Stomach (tissue), 9 donors: ENCODE measurements around the gene PLD5. TPM values are rescaled to one million over a fixed set of nuclear protein-coding genes. Genes with fewer than 3 reads are reported as not detected.

Experiments
- DNase-seq, 2 donors: peaks; one replicate each; pipeline versions ENCODE4 v3.0.0 to v3.0.0-alpha.2; 2013 to 2019
- H3K27ac ChIP-seq, 5 donors: fragments of 200-600 bp in 4 of 5; sonication (generic) in 4 of 5; one replicate each; pipeline ENCODE4 v1.5.1; 2013 to 2019; ENCODE audit warnings: mild to moderate bottlenecking in 1 of 5, moderate library complexity in 1 of 5
- H3K27me3 ChIP-seq, 3 donors: fragments of 200-600 bp; sonication (generic); one replicate each; pipeline ENCODE4 v1.5.1; 2017 to 2019; ENCODE audit warnings: mixed run types in 1 of 3
- H3K36me3 ChIP-seq, 4 donors: fragments of 200-600 bp; sonication (generic); 1 replicate in 3 of 4; 2 replicates in 1 of 4; pipeline ENCODE4 v1.5.1; 2016 to 2019
- H3K4me1 ChIP-seq, 4 donors: fragments of 200-600 bp; sonication (generic); one replicate each; pipeline ENCODE4 v1.5.1; 2016 to 2019
- H3K4me3 ChIP-seq, 4 donors: fragments of 200-600 bp; sonication (generic) in 3 of 4; one replicate each; pipeline ENCODE4 v1.5.1; 2016 to 2019; ENCODE audit warnings: mild to moderate bottlenecking in 1 of 4
- H3K9me3 ChIP-seq, 4 donors: fragments of 200-600 bp; sonication (generic); one replicate each; pipeline ENCODE4 v1.5.1; 2016 to 2019
- CTCF ChIP-seq, 7 experiments: fragments of 450-650 bp in 4 of 7; fragments of 200-600 bp in 3 of 7; sonication (generic) in 3 of 7; IDR thresholded peaks; one replicate each; pipeline ENCODE4 v1.5.1; 2016 to 2019; ENCODE audit warnings: antibody characterized with exemption in 7 of 7, control low read depth in 2 of 7, mild to moderate bottlenecking in 1 of 7
- EP300 ChIP-seq: sonication (generic); formaldehyde crosslinking; IDR thresholded peaks from one replicate; pipeline ENCODE4 v1.6.1; 2017; ENCODE audit warnings: antibody characterized with exemption
- POLR2A ChIP-seq, 4 donors: fragments of 450-650 bp; IDR thresholded peaks; one replicate each; pipeline ENCODE4 v1.6.1; 2016; ENCODE audit warnings: antibody characterized with exemption in 4 of 4, control low read depth in 2 of 4, mild to moderate bottlenecking in 1 of 4, moderate library complexity in 1 of 4
- POLR2AphosphoS5 ChIP-seq, 3 donors: sonication (generic); formaldehyde crosslinking; IDR thresholded peaks; one replicate each; pipeline ENCODE4 v1.6.1; 2016; ENCODE audit warnings: antibody characterized with exemption in 3 of 3
- WGBS, 5 donors: extraction: QIAGEN DNeasy Blood & Tissue Kit in 3 of 5; methylation state at CpG; one replicate each; pipeline versions ENCODE4 v1.1.5 to v1.1.7; 2013 to 2018; 5-methylcytosine and 5-hydroxymethylcytosine counted together
- intact Hi-C: fragments of 100-400 bp; cut with DNase I; formaldehyde crosslinking; loops from one replicate; pipeline ENCODE4 v1.15.1; 2023; ENCODE audit warnings: low total_unique reads
- polyA plus RNA-seq, 3 donors: library from polyadenylated mRNA; stranded (reverse); fragments of 200-250 nt; gene quantifications; one replicate each; pipeline ENCODE4 v1.2.3, GENCODE V29; 2013
- total RNA-seq, 5 donors: library from RNA; depleted of rRNA; stranded (reverse); fragments of >200 nt; gene quantifications; one replicate each; pipeline versions ENCODE4 v1.1.0 to v1.2.3, GENCODE V29; 2014 to 2016
- donor health status: healthy with polysubstance abuse.
- donor health status: Bipolar disorder and iron deficiency.
- donor health status: healthy.

The PLD5 gene
- total and polyA plus RNA-seq, 8 donors = under 0.01 to 0.72 (median 0.23) TPM; not detected in 4

DNA sequence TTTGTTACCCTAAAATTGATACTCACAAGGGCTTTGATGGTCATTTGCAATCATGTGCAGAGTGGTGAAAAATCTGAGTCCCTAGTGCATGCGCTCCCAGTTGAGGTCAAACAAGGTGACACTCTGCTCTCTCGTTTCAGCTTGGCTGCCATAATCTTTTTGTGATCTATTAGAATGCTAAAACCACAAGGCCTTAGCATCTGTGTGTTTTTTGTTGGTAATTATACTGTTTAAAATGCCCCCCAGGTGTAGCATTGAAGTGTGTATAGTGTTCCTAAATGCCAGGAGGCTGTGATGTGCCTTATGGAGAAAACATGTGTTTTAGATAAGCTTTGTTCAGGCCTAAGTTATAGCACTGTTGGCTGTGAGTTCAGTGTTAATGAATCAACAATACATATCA is 89.3 kb downstream of the PLD5 start:
- Histone ChIP-seq H3K4me3 (no peak overlapping the region), H3K36me3 (no peaks in the 10 kb centered on the region), H3K4me1 (no peaks in the 10 kb centered on the region), H3K9me3 (peaks cover 0 to 7% (median 3%) of the 10 kb centered on the region in 4 donors), H3K27ac (no peak overlapping the region), H3K27me3 (no peaks in the 10 kb centered on the region)
- DNase-seq = no peak
- no peak for TF ChIP-seq CTCF (IDR thresholded peaks at IDR 0.05)
- TF ChIP-seq EP300 = no peak
- TF ChIP-seq POLR2AphosphoS5 (IDR thresholded peaks at IDR 0.05) = no peak
- TF ChIP-seq POLR2A (IDR thresholded peaks at IDR 0.05) = no peak
- intact Hi-C loops = no loop called here
- 62 to 71% (median 67%) methylated on average over 2 of the region's 2 CpGs for WGBS, 5 donors

DNA sequence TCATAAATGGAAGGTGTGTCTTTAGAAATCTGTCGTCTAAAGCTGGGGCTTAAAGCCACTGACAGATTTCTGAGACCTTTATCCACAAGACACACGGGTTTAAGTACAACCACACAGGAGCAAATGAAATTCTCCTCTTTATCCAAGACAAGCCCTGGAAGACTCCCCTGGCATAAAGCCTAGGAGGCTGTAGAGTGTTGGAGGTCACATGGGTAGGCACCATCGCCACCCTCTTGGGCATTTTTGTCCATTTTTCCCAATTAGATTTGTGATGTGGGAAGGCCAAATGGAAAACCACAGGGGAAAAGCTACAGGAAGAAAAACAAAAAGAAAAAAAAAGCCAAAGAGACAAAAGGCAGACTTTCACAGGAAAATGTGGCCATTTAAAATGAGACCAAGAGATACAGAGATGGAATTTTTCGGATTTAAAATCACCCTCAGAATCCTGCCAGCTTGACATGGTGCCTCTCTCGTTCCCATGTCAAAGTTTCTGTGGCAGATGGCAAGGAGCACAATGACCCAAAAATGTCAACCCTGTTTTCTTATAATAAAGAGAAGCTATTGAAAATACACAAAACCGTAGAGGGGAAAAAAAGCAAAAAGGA is 91.9 kb downstream of the PLD5 start:
- intact Hi-C loops = no loop called here
- DNase-seq = no peak
- 57 to 70% (median 67%) methylated on average over 6 of the region's 6 CpGs for WGBS, 5 donors

DNA sequence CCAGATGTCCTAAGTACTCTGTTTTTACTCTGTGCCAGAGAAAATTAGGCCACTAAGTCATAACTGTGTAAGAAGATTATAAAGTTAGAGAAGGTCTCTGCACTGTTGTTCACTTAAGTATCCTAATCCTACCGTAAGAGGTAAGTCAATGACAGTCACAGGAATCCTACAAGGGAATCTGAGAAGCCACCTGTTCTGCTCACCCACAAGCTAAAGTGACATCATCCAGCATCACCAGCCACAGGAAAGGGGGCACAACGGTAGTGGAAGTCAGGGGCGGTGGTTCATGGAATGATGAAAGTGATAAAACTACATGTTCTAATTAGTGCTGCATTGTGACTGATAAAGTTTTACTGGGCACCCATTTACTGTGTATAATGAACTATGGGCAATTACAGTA is 92.7 kb downstream of the PLD5 start:
- peaks cover 0 to 9% (median 4%) of the 10 kb centered on the region in 4 donors for H3K9me3 ChIP-seq
- WGBS, 5 donors = 88 to 97% (median 91%) methylated on average over 3 of the region's 3 CpGs
- no peak overlapping the region for H3K27ac ChIP-seq
- no peak overlapping the region for H3K4me3 ChIP-seq
- no peaks in the 10 kb centered on the region for H3K4me1 ChIP-seq
- no peaks in the 10 kb centered on the region for H3K27me3 ChIP-seq
- H3K36me3 ChIP-seq = no peaks in the 10 kb centered on the region
- TF ChIP-seq CTCF (IDR thresholded peaks at IDR 0.05) (no peak), POLR2AphosphoS5 (IDR thresholded peaks at IDR 0.05) (no peak), EP300 (no peak), POLR2A (IDR thresholded peaks at IDR 0.05) (no peak)
- intact Hi-C loops = no loop called here
- DNase-seq = no peak

More for the DNA sequence above, 91.9 kb downstream of the PLD5 start:
- no peak overlapping the region for H3K27ac ChIP-seq
- no peaks in the 10 kb centered on the region for H3K4me1 ChIP-seq
- H3K4me3 ChIP-seq = no peak overlapping the region
- peaks cover 0 to 9% (median 4%) of the 10 kb centered on the region in 4 donors for H3K9me3 ChIP-seq
- no peaks in the 10 kb centered on the region for H3K36me3 ChIP-seq
- H3K27me3 ChIP-seq = no peaks in the 10 kb centered on the region
- TF ChIP-seq CTCF (IDR thresholded peaks at IDR 0.05) (no peak), POLR2AphosphoS5 (IDR thresholded peaks at IDR 0.05) (no peak)

- H3K27me3 ChIP-seq = no peaks in the 10 kb centered on the region
- no peaks in the 10 kb centered on the region for H3K36me3 ChIP-seq
- intact Hi-C loops = no loop called here
- H3K4me1 ChIP-seq = no peaks in the 10 kb centered on the region
- DNase-seq = no peak
- H3K27ac ChIP-seq = no peak overlapping the region
- peaks cover 0 to 9% (median 4%) of the 10 kb centered on the region in 4 donors for H3K9me3 ChIP-seq
- TF ChIP-seq POLR2A (IDR thresholded peaks at IDR 0.05) = no peak
- no peak for TF ChIP-seq CTCF (IDR thresholded peaks at IDR 0.05)
- no peak for TF ChIP-seq EP300
- TF ChIP-seq POLR2AphosphoS5 (IDR thresholded peaks at IDR 0.05) = no peak
- no peak overlapping the region for H3K4me3 ChIP-seq
- 59 to 77% (median 66%) methylated on average over 4 of the region's 4 CpGs for WGBS, 5 donors
Observed at GRCh38 chr1:242430956-242431355, 93.5 kb downstream of the PLD5 start.
